Mesenchymal stem cell (in vitro differentiated cells and primary cell): ENCODE results near the gene RNF150.

Experiments used
- DNase-seq: peaks from one replicate; pipeline ENCODE4 v3.0.0-alpha.2; 2013
- H2AFZ ChIP-seq: one replicate; pipeline ENCODE4 v1.6.1; 2013; ENCODE audit warnings: low read depth, mild to moderate bottlenecking, control low read depth, inconsistent platforms, low read length, moderate library complexity
- H2AK5ac ChIP-seq: 2 replicates; pipeline ENCODE4 v1.6.1; 2013; ENCODE audit warnings: low read length, moderate library complexity, mild to moderate bottlenecking, inconsistent platforms; ENCODE audit not compliant: severe bottlenecking
- H2BK120ac ChIP-seq: one replicate; pipeline ENCODE4 v1.6.1; 2013; ENCODE audit warnings: low read depth, mild to moderate bottlenecking, inconsistent platforms, low read length, moderate library complexity
- H2BK12ac ChIP-seq, 2 experiments: one replicate each; pipeline ENCODE4 v1.6.1; 2013; ENCODE audit warnings: inconsistent platforms in 2 of 2, low read length in 2 of 2, mild to moderate bottlenecking in 2 of 2, moderate library complexity in 2 of 2, control low read depth in 1 of 2
- H2BK15ac ChIP-seq: one replicate; pipeline ENCODE4 v1.6.1; 2013; ENCODE audit warnings: mild to moderate bottlenecking, low read depth, inconsistent platforms; ENCODE audit not compliant: poor library complexity, severe bottlenecking
- H2BK5ac ChIP-seq: 2 replicates; pipeline ENCODE4 v1.6.1; 2013; ENCODE audit warnings: low read depth, mild to moderate bottlenecking, low read length, control low read depth, inconsistent platforms; ENCODE audit not compliant: poor library complexity, severe bottlenecking
- H3K14ac ChIP-seq, 2 experiments: one replicate each; pipeline ENCODE4 v1.6.1; 2013; ENCODE audit warnings: inconsistent platforms in 2 of 2, low read length in 2 of 2, control low read depth in 1 of 2, mild to moderate bottlenecking in 1 of 2, moderate library complexity in 1 of 2
- H3K18ac ChIP-seq, 2 experiments: one replicate each; pipeline ENCODE4 v1.6.1; 2013; ENCODE audit warnings: inconsistent platforms in 2 of 2, low read length in 2 of 2, control low read depth in 1 of 2, low read depth in 1 of 2, mild to moderate bottlenecking in 1 of 2
- H3K23ac ChIP-seq, 2 experiments: one replicate each; pipeline ENCODE4 v1.6.1; 2013; ENCODE audit warnings: inconsistent platforms in 2 of 2, low read length in 2 of 2, mild to moderate bottlenecking in 2 of 2, moderate library complexity in 2 of 2, control low read depth in 1 of 2
- H3K27ac ChIP-seq: 2 replicates; pipeline ENCODE4 v1.5.1; 2013; ENCODE audit warnings: mild to moderate bottlenecking, moderate library complexity, low read length, control low read depth, inconsistent platforms; ENCODE audit not compliant: poor library complexity, severe bottlenecking
- H3K27me3 ChIP-seq, 2 experiments: 2 replicates each; pipeline versions ENCODE4 v1.6.1 to v1.7.0; 2013; ENCODE audit warnings: low read length in 2 of 2, mild to moderate bottlenecking in 2 of 2, moderate library complexity in 2 of 2, control low read depth in 1 of 2, inconsistent platforms in 1 of 2; ENCODE audit not compliant: control insufficient read depth in 1 of 2, insufficient read depth in 1 of 2
- H3K36me3 ChIP-seq, 2 experiments: 2 replicates each; pipeline versions ENCODE4 v1.6.1 to v1.7.0; 2013; ENCODE audit warnings: low read length in 2 of 2, control low read depth in 1 of 2, inconsistent platforms in 1 of 2, low read depth in 1 of 2, mild to moderate bottlenecking in 1 of 2; ENCODE audit not compliant: insufficient read depth in 2 of 2, control insufficient read depth in 1 of 2
- H3K4ac ChIP-seq, 2 experiments: one replicate each; pipeline ENCODE4 v1.6.1; 2013; ENCODE audit warnings: inconsistent platforms in 2 of 2, low read length in 2 of 2, mild to moderate bottlenecking in 2 of 2, moderate library complexity in 2 of 2, control low read depth in 1 of 2, low read depth in 1 of 2
- H3K4me1 ChIP-seq: 2 replicates; pipeline ENCODE4 v1.6.1; 2013; ENCODE audit warnings: low read depth, low read length, control low read depth; ENCODE audit not compliant: control insufficient read depth, insufficient read depth
- H3K4me2 ChIP-seq: 2 replicates; pipeline ENCODE4 v1.6.1; 2013; ENCODE audit warnings: low read length, mild to moderate bottlenecking, inconsistent platforms; ENCODE audit not compliant: poor library complexity, severe bottlenecking
- H3K4me3 ChIP-seq, 2 experiments: 2 replicates each; pipeline versions ENCODE4 v1.5.1 to v1.7.0; 2013; ENCODE audit warnings: low read length in 2 of 2, mild to moderate bottlenecking in 2 of 2, control low read depth in 1 of 2, low read depth in 1 of 2; ENCODE audit not compliant: insufficient read depth in 1 of 2
- H3K79me1 ChIP-seq: replicated peaks from 2 replicates; pipeline ENCODE4 v1.6.1; 2013; ENCODE audit warnings: mild to moderate bottlenecking, control low read depth, low read length, inconsistent platforms; ENCODE audit not compliant: poor library complexity, severe bottlenecking
- H3K9ac ChIP-seq: 2 replicates; pipeline ENCODE4 v1.7.0; 2013; ENCODE audit warnings: mild to moderate bottlenecking, low read length, moderate library complexity
- H3K9me3 ChIP-seq: 2 replicates; pipeline ENCODE4 v1.7.0; 2013; ENCODE audit warnings: mild to moderate bottlenecking, low read length; ENCODE audit not compliant: control insufficient read depth
- H4K8ac ChIP-seq: one replicate; pipeline ENCODE4 v1.6.1; 2013; ENCODE audit warnings: inconsistent platforms, mild to moderate bottlenecking, low read length, moderate library complexity
- H4K91ac ChIP-seq: one replicate; pipeline ENCODE4 v1.6.1; 2013; ENCODE audit warnings: mild to moderate bottlenecking, low read length, inconsistent platforms
- WGBS: methylation state at CpG from one replicate; pipeline ENCODE4 v1.1.7; 2013; ENCODE audit warnings: mixed read lengths; 5-methylcytosine and 5-hydroxymethylcytosine counted together

The RNF150 gene

DNA sequence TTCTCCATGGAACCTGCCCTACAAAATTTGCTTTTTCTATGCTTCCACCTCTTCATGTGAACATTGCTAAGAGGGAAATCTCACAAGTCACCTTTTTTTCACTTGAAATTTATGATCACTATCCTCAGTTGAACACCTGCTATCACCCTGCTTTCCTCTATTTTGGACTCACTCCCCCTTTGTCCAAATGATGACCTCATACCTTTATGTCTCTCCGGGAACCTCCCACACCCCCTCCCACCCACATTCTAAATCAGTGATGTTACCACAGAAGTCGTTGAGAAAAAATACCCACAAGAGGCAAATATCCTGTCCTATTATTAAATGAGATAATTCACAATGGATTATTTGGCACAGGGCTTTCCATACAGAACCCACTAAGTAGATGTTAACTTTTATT lies 156.5 kb downstream of the RNF150 start:
- Histone ChIP-seq H2AFZ (no peak overlapping the region), H2BK15ac (no peak overlapping the region), H3K79me1 (no peaks in the 10 kb centered on the region), H2BK120ac (no peak overlapping the region), H4K91ac (no peak overlapping the region), H3K36me3 (no peaks in the 10 kb centered on the region), H3K18ac (no peak overlapping the region), H2AK5ac (no peak overlapping the region), H3K4me3 (no peak overlapping the region), H2BK5ac (no peak overlapping the region), H3K27ac (no peak overlapping the region), H4K8ac (no peak overlapping the region), H3K4me2 (no peak overlapping the region), H3K4ac (no peak overlapping the region), H3K9me3 (no peaks in the 10 kb centered on the region), H3K23ac (no peak overlapping the region), H3K4me1 (no peaks in the 10 kb centered on the region), H3K14ac (no peak overlapping the region), H3K9ac (no peak overlapping the region), H3K27me3 (no peaks in the 10 kb centered on the region), H2BK12ac (no peak overlapping the region)
- 93% methylated on average over 1 of the region's 2 CpGs for WGBS
- DNase-seq = no peak

DNA sequence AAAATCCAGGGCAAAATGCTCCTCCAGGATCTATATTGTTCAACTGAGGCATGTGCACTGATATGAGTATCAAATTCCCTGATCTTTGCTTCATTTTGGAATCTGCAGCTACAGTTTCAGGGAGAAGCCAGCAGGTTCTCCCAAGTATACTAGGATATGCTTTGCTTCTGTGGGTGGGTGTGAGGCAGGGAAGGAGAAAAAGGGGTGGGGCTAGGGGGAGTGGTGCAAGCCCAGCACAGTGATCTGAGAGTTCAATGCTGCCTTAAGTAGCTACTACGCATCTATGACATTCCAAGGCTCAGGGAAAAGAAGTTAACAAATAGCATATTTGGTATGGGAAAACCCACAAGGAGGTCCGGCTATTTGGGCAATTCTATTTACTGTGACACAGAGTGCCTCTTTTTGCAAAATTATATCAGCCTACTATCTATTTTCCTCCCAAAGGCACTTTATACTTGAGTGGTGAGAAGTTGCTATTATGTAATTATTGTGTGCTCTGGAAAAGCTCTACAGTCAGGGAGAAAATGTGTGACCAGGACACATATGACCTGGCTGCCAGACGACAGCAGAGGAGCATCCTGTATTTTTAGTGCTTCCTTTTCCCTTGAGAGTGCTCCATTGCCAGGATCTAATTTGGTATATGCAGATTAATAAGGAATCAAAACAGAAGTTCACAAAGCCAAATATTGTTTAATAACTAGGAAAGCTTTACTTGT lies 162.0 kb downstream of the RNF150 start:
- H3K23ac ChIP-seq = no peak overlapping the region
- no peak overlapping the region for H3K4ac ChIP-seq
- H2AFZ ChIP-seq = no peak overlapping the region
- H3K79me1 ChIP-seq = no peaks in the 10 kb centered on the region
- 0% methylated on average over 1 of the region's 3 CpGs for WGBS
- no peak overlapping the region for H3K4me3 ChIP-seq
- DNase-seq = no peak
- no peaks in the 10 kb centered on the region for H3K4me1 ChIP-seq
- H3K27me3 ChIP-seq = no peaks in the 10 kb centered on the region
- no peak overlapping the region for H3K4me2 ChIP-seq
- H3K18ac ChIP-seq = no peak overlapping the region
- H4K91ac ChIP-seq = no peak overlapping the region
- H2BK15ac ChIP-seq = no peak overlapping the region
- H3K27ac ChIP-seq = no peak overlapping the region
- H2BK12ac ChIP-seq = no peak overlapping the region
- no peak overlapping the region for H2BK120ac ChIP-seq
- H3K36me3 ChIP-seq = no peaks in the 10 kb centered on the region
- no peak overlapping the region for H2AK5ac ChIP-seq
- H3K14ac ChIP-seq = no peak overlapping the region
- H4K8ac ChIP-seq = no peak overlapping the region
- no peaks in the 10 kb centered on the region for H3K9me3 ChIP-seq
- no peak overlapping the region for H2BK5ac ChIP-seq
- H3K9ac ChIP-seq = no peak overlapping the region

DNA sequence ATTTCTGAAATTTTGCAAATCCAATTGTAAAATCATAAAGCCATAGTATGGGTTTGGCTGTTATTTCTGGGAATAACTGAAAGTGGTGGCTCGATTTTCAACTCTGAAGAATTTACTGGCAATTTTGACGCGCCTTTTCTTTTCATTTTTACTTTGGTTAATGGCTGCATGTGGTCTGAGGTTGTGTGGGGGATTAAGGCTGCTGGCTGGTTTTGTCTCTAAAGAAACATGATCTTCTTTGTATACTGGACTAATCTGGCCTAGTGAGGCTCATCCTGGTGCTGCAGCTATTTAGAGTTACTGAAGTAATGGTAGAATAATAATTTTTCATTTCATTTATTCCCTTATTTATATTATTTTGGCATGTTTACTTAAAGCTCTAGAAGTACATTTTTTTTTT lies 164.0 kb downstream of the RNF150 start:
- no peak overlapping the region for H4K8ac ChIP-seq
- no peak overlapping the region for H3K23ac ChIP-seq
- no peak overlapping the region for H3K4ac ChIP-seq
- no peaks in the 10 kb centered on the region for H3K27me3 ChIP-seq
- H3K4me3 ChIP-seq = no peak overlapping the region
- H2BK5ac ChIP-seq = no peak overlapping the region
- H3K4me1 ChIP-seq = no peaks in the 10 kb centered on the region
- H3K9ac ChIP-seq = no peak overlapping the region
- H3K4me2 ChIP-seq = no peak overlapping the region
- H4K91ac ChIP-seq = no peak overlapping the region
- no peak overlapping the region for H2AK5ac ChIP-seq
- H3K9me3 ChIP-seq = no peaks in the 10 kb centered on the region
- no peak overlapping the region for H3K18ac ChIP-seq
- H3K14ac ChIP-seq = no peak overlapping the region
- no peaks in the 10 kb centered on the region for H3K79me1 ChIP-seq
- WGBS = 94% methylated on average over 3 of the region's 3 CpGs
- H3K36me3 ChIP-seq = no peaks in the 10 kb centered on the region
- no peak overlapping the region for H2BK120ac ChIP-seq
- no peak overlapping the region for H3K27ac ChIP-seq
- H2BK12ac ChIP-seq = no peak overlapping the region
- no peak for DNase-seq
- no peak overlapping the region for H2AFZ ChIP-seq
- no peak overlapping the region for H2BK15ac ChIP-seq

DNA sequence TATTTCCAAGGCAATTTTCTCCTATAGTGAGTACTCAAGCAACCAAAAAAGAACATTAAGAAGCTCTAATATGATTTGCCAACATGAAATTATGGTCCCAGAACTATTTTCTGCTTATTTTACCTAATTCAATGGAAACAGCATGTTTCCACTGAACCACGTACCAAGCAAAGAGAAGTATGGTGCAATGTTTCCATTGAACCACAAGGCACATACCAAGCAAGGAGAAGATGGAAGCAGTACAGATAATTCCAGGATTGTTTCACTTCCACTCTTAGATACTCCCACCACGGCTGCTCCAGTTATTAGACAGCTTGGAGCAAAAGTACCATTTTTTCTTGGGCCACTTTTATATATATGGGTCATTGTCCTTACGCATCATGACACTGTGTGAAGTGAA lies 164.9 kb downstream of the RNF150 start:
- Histone ChIP-seq H2AK5ac (no peak overlapping the region), H2BK5ac (no peak overlapping the region), H3K27me3 (no peaks in the 10 kb centered on the region), H3K79me1 (no peaks in the 10 kb centered on the region), H3K4me3 (no peak overlapping the region), H3K9ac (no peak overlapping the region), H3K18ac (no peak overlapping the region), H3K23ac (no peak overlapping the region), H3K9me3 (no peaks in the 10 kb centered on the region), H2BK15ac (no peak overlapping the region), H4K91ac (no peak overlapping the region), H2BK120ac (no peak overlapping the region), H2AFZ (no peak overlapping the region), H3K4me2 (no peak overlapping the region), H3K27ac (no peak overlapping the region), H3K14ac (no peak overlapping the region), H3K4me1 (no peaks in the 10 kb centered on the region), H4K8ac (no peak overlapping the region), H2BK12ac (no peak overlapping the region), H3K36me3 (no peaks in the 10 kb centered on the region), H3K4ac (no peak overlapping the region)
- 47% methylated on average over 1 of the region's 3 CpGs for WGBS
- no peak for DNase-seq
